KOPT-K1 (cell line): Measurements from ENCODE around the gene UNKL.

Source experiments
- H3K27ac ChIP-seq: fragments of 200-600 bp; sonication (generic); 2 replicates; pipeline ENCODE4 v1.5.1; 2016; ENCODE audit warnings: antibody characterized with exemption, mild to moderate bottlenecking, low read depth, low read length; ENCODE audit not compliant: poor library complexity, severe bottlenecking
- H3K36me3 ChIP-seq: fragments of 200-600 bp; sonication (generic); 2 replicates; pipeline ENCODE4 v1.5.1; 2017; ENCODE audit warnings: antibody characterized with exemption, mild to moderate bottlenecking, low read length, moderate library complexity; ENCODE audit not compliant: insufficient read depth
- H3K9me3 ChIP-seq: fragments of 200-600 bp; sonication (generic); 2 replicates; pipeline ENCODE4 v1.5.1; 2017; ENCODE audit warnings: antibody characterized with exemption, low read length, mild to moderate bottlenecking; ENCODE audit not compliant: insufficient read depth, poor library complexity, severe bottlenecking

Gene UNKL

GRCh38 chr16:1414532-1415260, at the start of gene UNKL:
Gene UNKL, minus strand, starts transcription at chr16:1414704. Its CDS starts 13 bp downstream, at chr16:1414691.
- Histone ChIP-seq H3K9me3 (no peaks in the 10 kb centered on the region), H3K36me3 (peaks cover 19% of the 10 kb centered on the region; the same call in 1 of the 2 replicates), H3K27ac (peak within 1 kb of the TSS; percentile 78)

- Histone ChIP-seq H3K27ac (no peak overlapping the region), H3K9me3 (no peaks in the 10 kb centered on the region), H3K36me3 (peaks cover 27% of the 10 kb centered on the region)
These were observed 46.6 kb upstream of the UNKL start for GRCh38 chr16:1461146-1461545.

GRCh38 chr16:1460602-1461138, 46.2 kb upstream of the UNKL start:
- peaks cover 31% of the 10 kb centered on the region for H3K36me3 ChIP-seq
- no peaks in the 10 kb centered on the region for H3K9me3 ChIP-seq
- no peak overlapping the region for H3K27ac ChIP-seq

GRCh38 chr16:1459967-1460366, 45.5 kb upstream of the UNKL start:
- peaks cover 38% of the 10 kb centered on the region for H3K36me3 ChIP-seq
- H3K9me3 ChIP-seq = no peaks in the 10 kb centered on the region
- H3K27ac ChIP-seq = no peak overlapping the region

- peaks cover 48% of the 10 kb centered on the region for H3K36me3 ChIP-seq
- H3K27ac ChIP-seq = no peak overlapping the region
- no peaks in the 10 kb centered on the region for H3K9me3 ChIP-seq
These were observed 44.5 kb upstream of the UNKL start for GRCh38 chr16:1458977-1459341.

GRCh38 chr16:1458336-1458976, 44.0 kb upstream of the UNKL start:
- H3K36me3 ChIP-seq = peaks cover 53% of the 10 kb centered on the region
- no peaks in the 10 kb centered on the region for H3K9me3 ChIP-seq
- H3K27ac ChIP-seq = no peak overlapping the region

- Histone ChIP-seq H3K27ac (no peak overlapping the region), H3K9me3 (no peaks in the 10 kb centered on the region), H3K36me3 (peaks cover 59% of the 10 kb centered on the region)
These were observed 43.2 kb upstream of the UNKL start for GRCh38 chr16:1457489-1458245.

GRCh38 chr16:1456951-1457350, 42.4 kb upstream of the UNKL start:
- no peak overlapping the region for H3K27ac ChIP-seq
- no peaks in the 10 kb centered on the region for H3K9me3 ChIP-seq
- H3K36me3 ChIP-seq = peaks cover 65% of the 10 kb centered on the region

GRCh38 chr16:1455190-1456171, 41.0 kb upstream of the UNKL start:
- no peak overlapping the region for H3K27ac ChIP-seq
- H3K36me3 ChIP-seq = peaks cover 59% of the 10 kb centered on the region
- no peaks in the 10 kb centered on the region for H3K9me3 ChIP-seq

- Histone ChIP-seq H3K36me3 (peaks cover 53% of the 10 kb centered on the region; the same call in 1 of the 2 replicates), H3K27ac (no peak overlapping the region), H3K9me3 (no peaks in the 10 kb centered on the region)
These were observed 40.1 kb upstream of the UNKL start for GRCh38 chr16:1454561-1454960.

GRCh38 chr16:1453316-1453715, 38.8 kb upstream of the UNKL start:
- peaks cover 47% of the 10 kb centered on the region; the same call in 1 of the 2 replicates for H3K36me3 ChIP-seq
- H3K27ac ChIP-seq = no peak overlapping the region
- H3K9me3 ChIP-seq = no peaks in the 10 kb centered on the region

GRCh38 chr16:1452530-1452929, 38.0 kb upstream of the UNKL start:
- Histone ChIP-seq H3K27ac (no peak overlapping the region), H3K36me3 (peaks cover 55% of the 10 kb centered on the region; the same call in 1 of the 2 replicates), H3K9me3 (no peaks in the 10 kb centered on the region)

- Histone ChIP-seq H3K36me3 (peaks cover 57% of the 10 kb centered on the region; the same call in 1 of the 2 replicates), H3K27ac (no peak overlapping the region), H3K9me3 (no peaks in the 10 kb centered on the region)
These were observed 37.3 kb upstream of the UNKL start for GRCh38 chr16:1451702-1452392.

- Histone ChIP-seq H3K36me3 (peaks cover 54% of the 10 kb centered on the region; the same call in 1 of the 2 replicates), H3K27ac (no peak overlapping the region), H3K9me3 (no peaks in the 10 kb centered on the region)
These were observed 36.3 kb upstream of the UNKL start for GRCh38 chr16:1450841-1451240.
